HCT116 (cell line): ENCODE measurements around the gene RHEX. TPM values are rescaled to one million over a fixed set of nuclear protein-coding genes. Genes with fewer than 3 reads are reported as not detected.

Experiments used
- ATAC-seq: fragments of 200-7000 bp; cut with Tn5 transposase; 2 replicates; pipeline ENCODE4 v1.9.1; 2020; ENCODE audit warnings: mild to moderate bottlenecking, moderate library complexity
- BruUV-seq: library from RNA; stranded (reverse); fragments of 400-500 nt; replicated peaks from 2 replicates; lab custom pipeline; 2021; lab: Mats Ljungman, UMichigan
- CTCF ChIA-PET: fragments of 300-600 bp; sonication (Branson Sonifier 250); formaldehyde crosslinking; loops from one replicate; lab custom pipeline; 2021; ENCODE audit warnings: antibody characterized with exemption; lab: Charles Lee
- POLR2A ChIA-PET: fragments of 300-600, 350-600 bp; sonication (Branson Sonifier 250); formaldehyde crosslinking; loops from one replicate; lab custom pipeline; 2021; ENCODE audit warnings: antibody characterized with exemption; lab: Charles Lee
- RAD21 ChIA-PET, 2 experiments: fragments of 300-600 bp; sonication (Branson Sonifier 250); formaldehyde crosslinking; loops; one replicate each; lab custom pipeline; 2023; ENCODE audit warnings: low total read pairs in 2 of 2; ENCODE audit not compliant: uncharacterized antibody in 2 of 2, unreplicated experiment in 2 of 2, low non-redundant PET in 1 of 2; lab: Charles Lee
- DNase-seq: peaks from one replicate; pipeline ENCODE4 v3.0.0-alpha.2; 2010; ENCODE audit warnings: low read depth, low spot score
- H2AFZ ChIP-seq: fragments of 200-600 bp; shearing (Covaris generic), sonication (generic); 2 replicates; pipeline ENCODE4 v1.6.1; 2017; ENCODE audit warnings: low read depth, mixed run types, mixed read lengths, antibody characterized with exemption, low read length; ENCODE audit not compliant: poor library complexity, severe bottlenecking
- H3K27ac ChIP-seq: 2 replicates; pipeline ENCODE4 v1.5.1; 2012; ENCODE audit warnings: low read depth, low read length
- H3K27me3 ChIP-seq: fragments of 200-600 bp; sonication (generic); 2 replicates; pipeline ENCODE4 v1.6.1; 2016; ENCODE audit warnings: mixed run types, low read length, mixed read lengths; ENCODE audit not compliant: insufficient read depth
- H3K36me3 ChIP-seq, 2 experiments: fragments of 200-500 bp in 1 of 2; fragments of 200-600 bp in 1 of 2; sonication (Bioruptor generic) in 1 of 2; sonication (generic) in 1 of 2; 2 replicates each; pipeline versions ENCODE4 v1.5.1 to v1.6.1; 2014 to 2016; ENCODE audit warnings: low read length in 2 of 2, inconsistent platforms in 1 of 2, mixed read lengths in 1 of 2, mixed run types in 1 of 2; ENCODE audit not compliant: insufficient read depth in 2 of 2, control insufficient read depth in 1 of 2
- H3K4me1 ChIP-seq, 2 experiments: fragments of 200-600 bp in 1 of 2; sonication (generic) in 1 of 2; 2 replicates each; pipeline versions ENCODE4 v1.5.1 to v1.6.1; 2012 to 2017; ENCODE audit warnings: low read length in 2 of 2, inconsistent platforms in 1 of 2, mild to moderate bottlenecking in 1 of 2, mixed read lengths in 1 of 2, mixed run types in 1 of 2, moderate library complexity in 1 of 2; ENCODE audit not compliant: insufficient read depth in 2 of 2, control insufficient read depth in 1 of 2
- H3K4me2 ChIP-seq: fragments of 200-600 bp; sonication (generic); 2 replicates; pipeline ENCODE4 v1.6.1; 2017; ENCODE audit warnings: mixed run types, low read length, mixed read lengths
- H3K4me3 ChIP-seq, 2 experiments: fragments of 200-600 bp in 1 of 2; sonication (generic) in 1 of 2; replicated peaks in 1 of 2; 2 replicates each; pipeline ENCODE4 v1.5.1; 2011 to 2016; ENCODE audit warnings: low read length in 2 of 2, control low read depth in 1 of 2, low read depth in 1 of 2, mild to moderate bottlenecking in 1 of 2, mixed read lengths in 1 of 2, mixed run types in 1 of 2
- H3K79me2 ChIP-seq: fragments of 200-600 bp; sonication (generic); 2 replicates; pipeline ENCODE4 v1.6.1; 2017; ENCODE audit warnings: mild to moderate bottlenecking, mixed run types, low read length, moderate library complexity, mixed read lengths; ENCODE audit not compliant: insufficient read depth
- H3K9ac ChIP-seq: fragments of 200-600 bp; sonication (generic); 2 replicates; pipeline ENCODE4 v1.6.1; 2016; ENCODE audit warnings: low read length, mixed read lengths
- H3K9me2 ChIP-seq: fragments of 200-600 bp; sonication (generic), shearing (Covaris generic); 2 replicates; pipeline ENCODE4 v1.6.1; 2017; ENCODE audit warnings: mixed run types, mild to moderate bottlenecking, moderate library complexity; ENCODE audit not compliant: insufficient read depth
- H3K9me3 ChIP-seq, 2 experiments: fragments of 200-500 bp in 1 of 2; fragments of 200-600 bp in 1 of 2; sonication (Bioruptor generic) in 1 of 2; sonication (generic) in 1 of 2; 2 replicates each; pipeline ENCODE4 v1.6.1; 2014 to 2017; ENCODE audit warnings: low read length in 2 of 2, mixed read lengths in 2 of 2, inconsistent platforms in 1 of 2, low read depth in 1 of 2, mild to moderate bottlenecking in 1 of 2, mixed run types in 1 of 2, moderate library complexity in 1 of 2; ENCODE audit not compliant: control insufficient read depth in 1 of 2, insufficient read depth in 1 of 2
- H4K20me1 ChIP-seq: fragments of 200-600 bp; sonication (generic), shearing (Covaris generic); 2 replicates; pipeline ENCODE4 v1.6.1; 2017; ENCODE audit warnings: mixed run types, mild to moderate bottlenecking, moderate library complexity; ENCODE audit not compliant: insufficient read depth
- ATF3 ChIP-seq: IDR thresholded peaks from 2 replicates; pipeline ENCODE4 v1.6.1; 2012
- CTCF ChIP-seq, 3 experiments: fragments of 200-600 bp in 1 of 3; sonication (generic) in 1 of 3; IDR thresholded peaks in 2 of 3; conservative IDR thresholded peaks in 1 of 3; 2 replicates each; pipeline ENCODE4 v1.5.1; 2012 to 2017; ENCODE audit warnings: low read depth in 2 of 3, low read length in 2 of 3, antibody characterized with exemption in 1 of 3, borderline replicate concordance in 1 of 3, control low read depth in 1 of 3, mild to moderate bottlenecking in 1 of 3, mixed read lengths in 1 of 3, mixed run types in 1 of 3, moderate library complexity in 1 of 3; ENCODE audit not compliant: insufficient read depth in 1 of 3
- EGR1 ChIP-seq: IDR thresholded peaks from 2 replicates; pipeline ENCODE4 v1.6.1; 2012; ENCODE audit warnings: low read depth
- ELF1 ChIP-seq: IDR thresholded peaks from 2 replicates; pipeline ENCODE4 v1.6.1; 2012; ENCODE audit warnings: low read depth, borderline replicate concordance
- EZH2 ChIP-seq: fragments of 200-600 bp; sonication (generic); IDR thresholded peaks from 2 replicates; pipeline ENCODE4 v1.6.1; 2017; ENCODE audit warnings: antibody characterized with exemption, mixed run types
- JUND ChIP-seq: IDR thresholded peaks from 2 replicates; pipeline ENCODE4 v1.6.1; 2012
- MAX ChIP-seq: IDR thresholded peaks from 2 replicates; pipeline ENCODE4 v1.6.1; 2012
- REST ChIP-seq: IDR thresholded peaks from 2 replicates; pipeline ENCODE4 v1.6.1; 2012; ENCODE audit warnings: low read depth
- ZFX ChIP-seq: fragments of 450-650 bp; IDR thresholded peaks from 2 replicates; pipeline ENCODE4 v1.6.1; 2017
- intact Hi-C: fragments of 100-400 bp; cut with micrococcal nuclease; formaldehyde crosslinking; loops from 2 replicates; pipeline ENCODE4 v1.10.0; 2022
- total RNA-seq: library from RNA; stranded (reverse); gene quantifications from one replicate; pipeline ENCODE4 v1.2.1, GENCODE V29; 2021; ENCODE audit not compliant: unreplicated experiment

Gene RHEX
- total RNA-seq, 1 experiment from 2014 or later, result not detected

- Histone ChIP-seq H4K20me1 (no peaks in the 10 kb centered on the region), H3K4me1 (no peaks in the 10 kb centered on the region), H3K9me2 (no peaks in the 10 kb centered on the region), H3K4me2 (no peak overlapping the region), H3K27ac (no peak overlapping the region), H3K27me3 (peaks cover 16% of the 10 kb centered on the region; the same call in 1 of the 2 replicates), H2AFZ (no peak overlapping the region), H3K4me3 (no peak overlapping the region), H3K79me2 (no peaks in the 10 kb centered on the region), H3K9ac (no peak overlapping the region), H3K36me3 (no peaks in the 10 kb centered on the region), H3K9me3 (no peaks in the 10 kb centered on the region)
- no TSS peak for BruUV-seq
- ATAC-seq, result no peak
- TF ChIP-seq EGR1 (no peak), CTCF (IDR thresholded peaks at IDR 0.05 in 2 of 3, conservative IDR thresholded peaks at IDR 0.05 in 1 of 3; ENCODE audit: borderline replicate concordance in 1 of 3, insufficient read depth in 1 of 3, low read depth in 2 of 3, low read length in 2 of 3) (no peak), ATF3 (no peak), ELF1 (no peak), REST (no peak), JUND (no peak), EZH2 (no peak), ZFX (no peak), MAX (no peak)
- ChIA-PET CTCF (interaction anchor here (1.3 kb wide), 1 partner anchor 9 kb away, joined by 6 read pairs; no protein-coding TSS in a partner anchor), RAD21 (no interaction called here), POLR2A (no interaction called here)
- DNase-seq, result no peak
- intact Hi-C loops, result loop anchor here (5.0 kb wide), 1 partner anchor 53 kb away; no protein-coding TSS in a partner anchor
Measured at GRCh38 chr1:206039046-206039973, 13.7 kb upstream of the RHEX start.
